T-helper 1 cell (primary cell): Measurements from ENCODE around the gene NT5DC4.

ENCODE experiments used
- DNase-seq, 5 donors: peaks; one replicate each; pipeline ENCODE4 v3.0.0-alpha.2; 2012 to 2020
- total RNA-seq, 4 donors: gene quantifications; one replicate each; lab custom pipeline; 2026; lab: John Stamatoyannopoulos, UW

Gene NT5DC4
- 0.24 to 1.1 (median 0.31) reads per million in 4 donors for total RNA-seq

DNA sequence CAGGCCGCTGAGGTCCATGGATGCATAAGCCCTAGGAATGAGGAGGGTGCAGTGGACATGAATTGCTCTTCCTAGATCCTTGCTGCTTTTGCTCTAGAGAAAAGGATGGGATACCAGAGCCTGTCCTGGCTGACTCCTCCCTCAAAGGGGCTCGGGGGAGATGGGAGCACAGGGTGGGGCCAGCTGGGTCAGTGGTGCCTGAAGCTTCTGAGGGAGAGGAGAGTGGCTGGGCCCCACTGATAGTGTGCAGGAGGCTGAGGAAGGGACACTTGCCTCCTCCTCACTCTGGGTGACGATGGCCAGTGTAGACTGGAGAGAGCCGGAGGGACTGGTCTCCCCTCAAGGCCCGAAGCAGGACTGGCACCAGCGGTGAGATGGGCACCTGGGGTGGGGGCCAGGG lies at the start of gene NT5DC4:
Gene NT5DC4, plus strand, starts transcription at position 236 of the 400 bp plus-strand sequence. Its CDS starts 60 bp downstream, at position 296.
- no peak for DNase-seq

DNA sequence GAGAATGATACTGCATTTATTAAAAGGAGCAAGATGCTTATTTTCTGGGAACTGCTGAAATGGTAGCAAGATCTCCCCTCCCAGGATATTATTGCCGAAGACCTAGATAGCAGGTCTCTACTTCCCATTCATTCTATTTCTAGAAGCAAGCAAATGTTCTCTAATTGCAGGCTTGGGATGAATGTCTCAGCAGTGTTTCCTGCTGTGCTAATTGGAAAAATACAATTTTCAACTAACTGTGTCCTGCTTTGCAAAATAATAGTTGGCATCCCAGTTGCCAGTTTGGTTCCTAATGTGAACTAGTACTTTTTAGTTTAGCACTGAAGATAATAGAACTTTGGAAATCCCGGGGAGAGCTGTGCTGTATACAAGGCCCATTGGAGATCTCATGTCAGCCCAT lies 49.0 kb upstream of the NT5DC4 start:
- no peak for DNase-seq

DNA sequence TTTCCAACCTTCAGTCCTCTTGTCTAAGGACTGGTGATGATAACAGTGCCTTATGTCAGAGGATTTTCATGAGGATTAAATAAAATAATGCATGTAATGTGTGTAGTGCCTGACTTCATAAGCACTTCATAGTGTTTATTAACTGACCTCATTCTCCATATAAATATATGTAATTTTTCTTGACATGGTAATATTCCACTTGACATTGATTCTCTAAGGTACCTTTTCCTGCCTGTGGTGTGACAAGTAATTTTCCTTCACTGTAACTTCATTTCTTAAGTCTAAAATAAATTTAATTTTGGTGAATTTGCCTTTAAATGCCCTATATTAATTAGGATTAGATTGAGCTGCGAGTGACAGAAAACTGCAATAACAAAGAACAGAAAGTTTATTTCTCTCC lies 47.8 kb upstream of the NT5DC4 start:
- DNase-seq: no peak

DNA sequence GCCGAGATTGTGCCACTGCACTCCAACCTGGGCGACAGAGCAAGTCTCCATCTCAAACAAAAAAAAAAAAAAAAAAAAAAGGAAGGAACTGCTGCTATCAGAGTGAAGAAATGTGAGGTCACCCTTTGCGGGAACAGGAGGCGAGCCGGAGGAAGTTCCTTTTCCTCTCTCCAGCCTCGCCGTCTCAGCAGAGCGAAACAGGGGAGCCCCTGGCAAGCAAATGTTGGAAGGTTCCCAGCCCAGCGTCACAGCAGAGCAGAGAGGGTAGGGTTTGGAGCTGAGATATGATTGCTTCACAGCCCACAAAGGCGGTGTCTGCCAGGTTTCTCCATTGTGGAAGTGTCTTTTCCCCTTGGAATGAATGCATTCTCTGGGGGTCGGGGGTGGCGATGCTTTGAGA lies 46.6 kb upstream of the NT5DC4 start:
- no peak for DNase-seq

DNA sequence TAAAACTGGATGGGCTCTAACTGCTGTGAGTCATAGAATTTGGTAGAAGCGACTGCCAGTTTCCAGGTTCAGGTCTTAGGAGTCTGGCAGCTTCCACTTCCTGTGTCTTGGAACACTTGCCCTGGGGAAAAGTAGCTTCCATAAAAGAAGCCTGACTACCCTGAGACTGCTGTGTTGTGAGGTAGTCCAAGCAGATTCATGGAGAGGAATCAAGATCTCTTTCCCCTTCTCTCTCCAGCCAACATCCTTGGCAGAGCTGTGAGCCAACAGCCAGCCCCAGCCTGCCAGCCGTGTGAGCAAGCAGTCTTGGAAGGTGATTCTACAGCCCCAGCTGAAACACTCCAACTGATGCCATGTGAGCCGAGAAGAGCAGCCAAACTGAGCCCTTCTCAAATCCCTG lies 41.3 kb upstream of the NT5DC4 start:
- no peak for DNase-seq

DNA sequence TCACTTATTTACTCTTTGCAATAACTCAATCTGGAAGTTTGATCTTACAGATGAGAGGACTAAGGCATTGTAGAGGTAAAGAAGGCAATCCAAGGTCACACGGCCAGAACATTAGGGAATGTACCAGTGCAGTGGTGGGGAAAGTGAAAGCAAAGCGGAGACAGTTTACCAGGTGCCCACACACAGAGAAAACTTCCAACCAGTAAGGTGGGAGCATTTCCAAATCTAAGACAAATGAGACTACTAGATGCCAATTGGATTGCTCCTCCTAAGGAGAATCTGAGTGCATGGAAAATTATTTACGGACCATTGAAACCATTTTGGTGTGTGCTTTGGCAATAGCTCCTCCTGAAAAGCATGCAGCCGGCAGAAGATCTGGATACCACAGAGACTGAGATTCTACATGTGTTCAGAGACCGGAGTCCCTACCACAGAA lies 40.1 kb upstream of the NT5DC4 start:
- no peak for DNase-seq

DNA sequence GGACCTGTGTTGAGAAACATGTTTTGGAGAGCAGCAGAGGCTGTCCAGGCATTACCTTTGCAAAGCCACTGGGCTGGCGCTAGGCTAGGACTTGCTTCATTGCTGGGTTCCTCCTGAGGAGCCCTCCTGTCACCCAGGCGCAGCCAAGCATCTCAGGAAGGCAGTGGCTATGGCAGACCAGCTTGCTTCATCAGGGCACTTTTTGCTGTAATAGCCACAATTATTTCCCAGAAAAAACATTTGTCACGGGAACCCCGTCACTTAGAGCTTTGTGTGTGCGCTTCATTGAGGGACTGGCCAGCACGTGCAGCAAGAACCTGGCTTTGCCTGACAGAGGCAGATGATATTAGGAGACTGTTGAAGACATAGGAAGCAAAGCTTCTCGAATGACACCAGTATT lies 38.7 kb upstream of the NT5DC4 start:
- DNase-seq: no peak

DNA sequence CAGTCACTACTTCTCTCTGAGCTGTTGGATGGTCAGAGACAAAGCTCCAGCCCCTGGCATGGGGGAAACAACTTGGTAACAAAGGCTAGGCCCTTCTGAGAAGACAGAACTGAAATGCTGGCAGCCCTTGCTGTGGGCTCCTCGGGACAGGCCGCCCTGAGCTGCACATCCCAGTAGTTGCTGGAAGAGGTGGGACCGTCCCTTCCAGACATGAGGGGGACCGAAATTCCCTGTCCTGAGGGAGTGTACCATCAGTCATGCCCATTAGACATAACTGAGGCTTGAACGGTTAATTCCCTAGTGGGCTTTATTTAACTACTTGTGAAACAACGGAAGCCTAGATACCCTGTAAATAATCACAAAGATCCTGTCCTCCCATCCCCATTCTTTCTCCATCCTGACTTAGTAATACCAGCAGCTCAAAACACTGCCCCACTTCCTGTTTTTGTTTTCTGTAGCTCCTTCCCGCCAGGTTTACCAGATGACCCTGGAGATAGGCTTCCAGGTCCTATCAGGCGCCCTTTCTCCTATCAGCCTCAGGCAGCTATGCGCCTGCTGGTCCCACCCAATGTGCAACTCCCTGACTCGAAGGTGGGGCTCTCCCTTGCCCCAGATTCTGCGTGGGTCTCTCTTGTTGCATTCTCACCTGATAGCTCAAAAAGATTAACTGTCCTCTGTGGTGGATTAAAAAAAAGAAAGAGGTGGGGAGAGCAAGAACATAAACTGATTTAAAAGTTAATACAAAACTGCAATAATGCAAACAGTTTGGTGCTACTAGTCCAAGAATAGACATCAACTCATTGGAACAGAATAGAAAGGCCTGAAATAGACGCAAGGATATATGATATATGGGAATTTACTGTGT lies 37.0 kb upstream of the NT5DC4 start:
- no peak for DNase-seq

DNA sequence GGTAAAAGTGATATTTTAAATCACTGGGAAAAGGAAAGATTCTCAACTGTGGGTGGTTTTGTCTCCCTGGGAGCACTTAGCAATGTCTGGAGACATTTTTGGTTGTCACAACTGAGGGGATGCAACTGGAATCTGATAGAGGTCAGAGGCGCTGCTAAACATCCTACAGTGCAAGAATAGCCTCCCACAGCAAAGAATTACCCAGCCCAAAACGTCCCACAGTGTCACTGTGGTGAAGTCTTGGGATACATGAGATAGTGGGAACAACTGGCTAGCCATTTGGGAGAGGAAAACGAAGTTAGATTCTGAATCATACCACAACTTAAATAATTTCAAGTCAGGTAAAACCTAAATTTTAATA lies 36.4 kb upstream of the NT5DC4 start:
- no peak for DNase-seq

DNA sequence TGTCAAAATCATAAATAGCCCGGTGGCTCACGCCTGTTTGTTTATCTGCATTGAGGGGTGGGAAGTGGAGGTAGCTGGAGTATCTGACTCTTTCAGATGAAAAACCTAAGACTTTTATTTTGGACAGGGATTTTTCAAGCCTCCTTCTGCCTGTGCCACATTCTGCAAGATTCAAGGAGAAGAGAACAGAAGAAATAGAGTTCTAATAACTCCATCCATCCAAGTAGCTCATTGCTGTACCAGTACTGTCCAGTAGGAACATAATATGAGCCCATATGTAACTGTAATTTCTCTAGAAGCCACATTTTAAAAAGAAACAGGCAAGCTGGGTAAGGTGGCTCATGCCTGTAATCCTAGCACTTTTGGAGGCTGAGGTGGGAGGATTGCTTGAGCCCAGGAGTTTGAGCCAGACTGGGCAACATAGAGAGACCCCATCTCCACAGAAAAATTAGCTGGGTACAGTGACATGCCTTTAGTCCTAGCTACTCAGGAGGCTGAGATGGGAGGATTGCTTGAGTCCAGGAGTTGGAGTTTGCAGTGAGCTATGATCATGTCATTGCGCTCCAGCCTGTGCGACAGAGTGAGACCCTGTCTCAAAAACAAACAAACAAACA lies 35.4 kb upstream of the NT5DC4 start:
- no peak for DNase-seq

DNA sequence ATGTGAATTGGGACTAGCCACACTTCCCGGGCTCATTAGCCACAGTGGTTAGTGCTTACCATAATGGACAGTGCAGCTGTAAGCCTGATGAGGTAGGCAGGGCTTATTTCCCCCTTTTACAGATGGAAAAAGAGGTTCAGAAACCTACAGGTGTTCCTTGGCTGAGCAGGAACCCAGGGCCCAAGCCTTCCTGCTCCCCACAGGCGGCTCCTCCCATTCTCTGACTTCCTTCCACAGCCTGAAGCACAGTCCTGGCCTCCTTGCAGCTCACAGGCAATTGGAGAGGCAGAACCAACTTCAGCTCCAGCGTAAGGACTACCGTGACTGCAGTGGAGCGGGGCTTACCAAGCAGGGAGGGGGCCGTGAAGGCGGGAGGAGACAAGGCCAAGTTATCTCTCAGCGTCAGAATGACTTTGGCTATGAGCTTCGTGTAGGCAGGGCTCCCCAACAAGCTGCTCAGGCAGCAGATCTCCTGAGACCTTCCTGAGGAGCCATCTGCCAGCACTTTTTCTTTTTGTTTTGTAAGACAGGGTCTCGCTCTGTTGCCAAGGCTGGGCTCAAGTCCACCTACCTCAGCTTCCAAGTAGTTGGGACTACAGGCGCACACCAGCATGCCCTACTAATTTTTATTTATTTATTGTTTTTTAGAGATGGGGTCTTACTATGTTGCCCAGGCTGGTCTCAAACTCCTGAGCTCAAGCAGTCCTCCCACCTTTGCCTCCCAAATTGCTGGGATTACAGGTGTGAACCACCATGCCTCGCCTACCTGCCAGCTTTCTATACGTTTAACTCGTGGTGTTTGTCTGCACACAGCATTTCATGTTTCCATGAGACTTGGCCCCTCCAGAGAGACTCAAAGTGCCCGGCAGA lies 34.2 kb upstream of the NT5DC4 start:
- no peak for DNase-seq

DNA sequence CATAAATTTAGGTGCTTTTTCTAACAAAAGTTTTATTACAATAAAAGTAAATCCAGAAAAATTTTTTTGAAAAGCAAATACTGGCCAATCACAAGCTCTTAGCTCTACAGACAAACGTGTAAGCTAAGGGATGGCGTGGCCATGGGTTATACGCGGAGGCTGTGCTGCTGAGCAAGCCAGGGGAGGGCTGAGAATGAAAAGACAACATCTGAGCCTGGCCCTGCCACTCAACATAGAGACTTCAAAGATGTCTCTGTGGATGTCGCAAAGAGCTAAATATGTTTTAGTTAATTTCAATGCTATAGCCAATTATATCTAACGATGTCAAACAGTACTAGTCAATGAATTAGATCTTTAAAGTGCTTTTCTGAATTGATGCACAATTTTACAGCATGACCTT lies 33.3 kb upstream of the NT5DC4 start:
- no peak for DNase-seq

DNA sequence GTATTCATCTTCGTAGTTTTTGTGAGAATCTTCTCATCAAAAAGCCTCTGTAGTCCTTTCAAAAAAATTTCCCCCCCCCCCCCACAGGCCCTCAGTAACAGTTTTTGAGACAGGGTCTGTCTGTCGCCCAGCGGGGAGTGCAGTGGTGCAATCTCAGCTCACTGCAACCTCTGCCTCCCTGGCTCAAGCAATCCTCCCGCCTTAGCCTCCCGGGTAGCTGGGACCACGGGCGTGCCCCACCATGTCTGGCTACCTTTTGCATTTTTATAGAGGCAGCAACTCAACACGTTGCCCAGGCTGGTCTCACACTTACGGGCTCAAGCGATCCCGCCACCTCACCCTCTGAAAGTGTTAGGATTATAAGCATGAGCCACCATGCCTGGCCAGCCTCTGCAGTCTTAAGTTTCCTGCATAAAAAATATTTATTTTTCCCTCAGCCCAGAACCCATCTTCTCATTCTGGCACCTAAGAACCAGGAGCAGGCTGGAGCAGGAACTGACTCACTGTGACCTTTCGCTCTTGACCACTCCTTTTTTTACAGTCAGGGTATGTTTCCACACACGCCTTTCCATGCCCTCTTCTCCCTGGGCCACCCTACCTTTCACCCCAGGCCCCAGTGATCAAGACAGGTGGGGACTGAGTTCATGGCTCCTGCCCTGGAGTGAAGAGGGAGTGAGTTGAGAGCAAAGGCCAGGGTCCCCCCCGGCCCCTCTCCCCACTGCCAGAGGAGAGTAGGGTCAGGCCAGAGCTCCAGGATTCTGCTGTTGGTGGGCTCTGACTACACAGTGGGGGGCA lies 32.5 kb upstream of the NT5DC4 start:
- DNase-seq: no peak

DNA sequence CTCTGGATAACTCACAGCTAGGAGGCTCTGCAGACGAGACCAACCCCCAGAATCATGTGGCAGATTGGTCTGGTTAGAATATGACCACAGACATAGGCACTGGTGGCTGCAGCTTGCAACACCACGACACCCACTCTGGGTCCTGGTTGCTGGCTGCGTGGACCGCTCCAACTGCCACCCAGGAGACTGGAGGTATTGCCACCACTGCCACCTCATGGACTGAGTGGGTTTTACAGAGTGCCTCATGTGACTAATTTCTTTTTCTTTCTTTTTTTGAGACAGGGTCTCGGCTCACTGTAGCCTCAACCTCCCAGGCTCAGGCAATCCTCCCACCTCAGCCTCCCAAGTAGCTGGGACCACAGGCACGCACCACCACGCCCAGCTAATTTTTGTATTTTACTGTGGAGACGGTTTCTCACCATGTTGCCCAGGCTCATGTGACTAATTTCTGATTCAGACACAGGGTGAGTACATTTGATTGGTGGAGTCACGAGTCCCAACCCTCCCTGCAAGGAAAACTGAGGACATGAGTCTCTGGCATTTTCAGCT lies 29.9 kb upstream of the NT5DC4 start:
- peak; percentile 34 to 74 (median 47) for DNase-seq

DNA sequence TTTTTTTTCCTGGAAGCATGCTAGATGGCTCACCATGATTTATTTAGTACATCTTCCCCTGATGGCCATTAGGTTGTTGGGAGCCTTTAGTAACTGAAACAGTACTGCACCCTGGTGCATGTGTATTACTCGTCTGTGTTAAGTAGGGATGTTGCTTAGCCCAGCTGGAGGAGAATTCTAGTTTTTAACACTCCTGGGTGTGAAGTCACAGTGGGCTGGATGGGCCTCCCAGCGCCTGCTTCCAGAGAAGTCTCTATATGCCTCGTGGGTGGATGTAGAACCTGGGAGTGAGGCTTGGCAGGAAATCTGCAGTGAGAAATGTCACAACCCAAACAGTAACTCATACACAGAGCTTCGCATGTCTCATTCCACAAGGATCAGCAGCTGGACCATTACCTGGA lies 28.9 kb upstream of the NT5DC4 start:
- DNase-seq: no peak

DNA sequence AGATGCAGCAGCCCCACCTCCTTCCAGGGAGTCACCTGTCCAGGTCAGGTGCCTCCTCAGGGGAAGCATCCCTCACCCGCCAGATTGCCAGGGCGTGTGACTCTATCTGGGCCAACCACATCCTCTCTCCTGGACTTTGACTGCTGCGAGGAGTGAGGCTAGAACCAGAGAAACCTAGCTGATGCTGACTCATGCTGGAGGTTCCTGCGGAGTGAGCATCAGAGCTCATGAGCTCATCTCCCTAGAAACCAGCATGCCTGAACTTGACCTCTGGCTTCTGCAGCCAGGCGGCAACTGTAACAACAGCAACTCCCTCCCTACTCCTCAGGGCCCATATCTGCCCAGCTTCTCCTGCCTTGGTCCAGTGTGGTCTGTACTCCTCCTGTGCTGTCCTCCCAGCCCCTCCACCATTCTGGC lies 28.3 kb upstream of the NT5DC4 start:
- DNase-seq: peak in 2 of 5 donors; percentile 4 to 91

DNA sequence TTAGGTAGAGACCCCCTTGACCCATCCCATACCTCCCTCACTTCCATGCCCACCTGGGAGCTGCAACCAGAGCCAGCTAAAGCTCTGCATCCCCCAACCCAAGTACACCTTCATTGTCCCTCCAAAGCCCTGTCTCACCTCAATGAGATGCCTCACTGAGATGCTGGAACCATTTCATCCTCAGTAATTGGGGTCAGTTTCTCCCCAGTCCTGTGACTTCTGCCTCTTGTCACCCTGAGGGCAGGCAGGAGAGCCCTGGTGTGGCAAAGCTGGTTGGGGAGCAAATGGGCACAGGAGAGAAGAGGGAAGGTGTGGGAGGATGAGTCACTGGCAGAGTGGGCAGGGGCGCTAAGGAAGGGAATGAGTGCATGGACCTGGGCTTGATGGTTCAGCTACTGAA lies 27.9 kb upstream of the NT5DC4 start:
- peak in 1 of 5 donors; percentile 19 for DNase-seq

DNA sequence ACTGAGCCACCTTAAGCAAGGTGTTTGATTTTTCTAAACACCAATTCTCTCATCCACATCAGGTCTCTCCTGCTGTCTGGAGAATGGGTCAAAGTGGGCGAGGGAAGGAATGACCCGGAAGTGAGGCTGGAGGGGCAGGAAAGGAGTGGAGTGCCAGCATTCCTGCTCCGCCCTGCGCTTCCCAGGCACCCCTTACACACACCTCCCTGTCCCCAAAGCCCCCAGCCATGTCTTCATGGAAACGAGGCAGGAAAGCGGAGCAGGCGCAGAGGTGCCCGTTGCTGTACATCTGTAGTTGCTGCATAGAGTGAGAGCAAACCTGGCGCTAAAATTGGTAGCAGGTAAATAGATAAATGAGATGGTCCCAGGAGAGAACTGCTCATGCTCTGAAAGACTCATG lies 27.2 kb upstream of the NT5DC4 start:
- no peak for DNase-seq

DNA sequence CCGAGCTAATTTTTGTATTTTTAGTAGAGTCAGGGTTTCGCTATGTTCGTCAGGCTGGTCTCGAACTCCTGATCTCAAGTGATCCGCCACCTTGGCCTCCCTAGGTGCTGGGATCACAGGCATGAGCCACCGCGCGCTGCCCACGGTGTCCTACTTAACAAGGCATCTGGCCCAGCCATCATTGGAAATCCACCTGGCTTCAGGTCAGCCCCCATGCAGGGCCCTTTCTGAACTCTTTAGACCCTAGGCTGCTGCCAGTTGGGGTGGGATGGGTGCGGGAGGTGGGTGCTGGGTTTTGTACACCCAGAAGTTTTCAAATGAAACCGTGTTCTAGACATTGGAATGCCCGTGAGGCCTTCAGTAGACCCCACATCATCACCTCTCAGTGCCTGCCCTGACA lies 26.6 kb upstream of the NT5DC4 start:
- DNase-seq: no peak

DNA sequence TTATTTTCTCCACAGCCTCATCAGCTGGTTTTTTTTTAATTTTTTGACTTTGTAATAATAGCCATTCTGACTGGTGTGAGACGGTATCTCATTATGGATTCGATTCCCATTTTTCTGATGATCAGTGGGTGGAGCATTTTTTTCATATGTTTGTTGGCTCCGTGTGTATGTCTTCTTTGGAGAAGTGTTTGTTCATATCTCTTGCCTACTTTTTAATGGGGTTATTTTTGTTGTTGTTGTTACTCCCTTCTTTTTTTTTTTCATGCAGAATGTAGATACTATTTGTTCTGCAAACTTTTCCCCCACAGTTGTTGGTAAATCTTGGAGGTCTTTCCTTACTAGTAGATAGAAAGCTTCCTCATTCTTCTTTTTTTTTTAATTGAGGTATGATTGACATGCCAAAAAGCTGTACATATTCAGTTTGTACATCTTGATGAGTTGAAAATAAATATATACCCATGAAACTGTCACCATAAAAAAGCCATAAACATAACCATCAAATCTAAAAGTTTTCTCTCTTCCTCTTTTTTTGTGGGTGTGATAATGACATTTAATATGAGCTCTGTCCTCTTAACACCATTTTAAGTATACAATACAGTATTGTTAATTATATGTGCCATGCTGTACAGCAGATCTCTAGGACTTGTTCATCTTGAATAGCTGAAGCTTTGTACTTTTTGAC lies 21.8 kb upstream of the NT5DC4 start:
- no peak for DNase-seq

DNA sequence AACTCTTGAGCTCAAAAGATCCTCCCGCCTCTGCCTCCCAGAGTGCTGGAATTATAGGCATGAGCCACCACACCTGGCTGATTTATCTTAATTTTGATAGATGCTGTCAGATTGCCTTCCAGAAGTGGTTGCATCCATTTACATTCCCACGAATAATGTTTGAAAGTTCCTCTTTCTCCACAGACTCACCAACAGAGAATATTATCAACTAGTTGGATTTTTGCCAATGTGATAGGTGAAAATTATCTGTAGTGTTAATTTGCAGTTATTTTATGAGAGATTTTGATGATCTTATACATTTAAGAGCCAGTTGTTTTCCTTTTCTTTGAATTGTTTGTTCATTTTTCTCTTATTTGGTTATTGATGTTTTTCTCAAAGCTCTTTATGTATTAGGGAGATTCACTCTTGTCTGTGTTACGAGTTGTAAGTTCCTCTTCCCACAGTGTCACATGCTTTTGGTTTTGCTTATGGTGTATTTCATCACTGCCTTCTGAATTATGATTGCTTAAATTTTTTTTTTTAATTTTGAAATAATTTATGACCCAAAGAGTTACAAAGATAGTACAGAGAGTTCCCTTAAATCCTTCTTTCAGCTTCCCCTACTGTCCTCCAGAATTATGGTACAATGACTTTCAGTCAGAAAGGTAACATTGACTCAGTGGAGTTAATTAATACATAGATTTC lies 20.7 kb upstream of the NT5DC4 start:
- no peak for DNase-seq
